ENCODE results near the gene GPR21. TPM values are rescaled to one million over a fixed set of nuclear protein-coding genes. Genes with fewer than 3 reads are reported as not detected.

GPR21 gene
- polyA plus RNA-seq, 1 of the 3 experiments (the other 2 are of a cell fraction): not detected

DNA sequence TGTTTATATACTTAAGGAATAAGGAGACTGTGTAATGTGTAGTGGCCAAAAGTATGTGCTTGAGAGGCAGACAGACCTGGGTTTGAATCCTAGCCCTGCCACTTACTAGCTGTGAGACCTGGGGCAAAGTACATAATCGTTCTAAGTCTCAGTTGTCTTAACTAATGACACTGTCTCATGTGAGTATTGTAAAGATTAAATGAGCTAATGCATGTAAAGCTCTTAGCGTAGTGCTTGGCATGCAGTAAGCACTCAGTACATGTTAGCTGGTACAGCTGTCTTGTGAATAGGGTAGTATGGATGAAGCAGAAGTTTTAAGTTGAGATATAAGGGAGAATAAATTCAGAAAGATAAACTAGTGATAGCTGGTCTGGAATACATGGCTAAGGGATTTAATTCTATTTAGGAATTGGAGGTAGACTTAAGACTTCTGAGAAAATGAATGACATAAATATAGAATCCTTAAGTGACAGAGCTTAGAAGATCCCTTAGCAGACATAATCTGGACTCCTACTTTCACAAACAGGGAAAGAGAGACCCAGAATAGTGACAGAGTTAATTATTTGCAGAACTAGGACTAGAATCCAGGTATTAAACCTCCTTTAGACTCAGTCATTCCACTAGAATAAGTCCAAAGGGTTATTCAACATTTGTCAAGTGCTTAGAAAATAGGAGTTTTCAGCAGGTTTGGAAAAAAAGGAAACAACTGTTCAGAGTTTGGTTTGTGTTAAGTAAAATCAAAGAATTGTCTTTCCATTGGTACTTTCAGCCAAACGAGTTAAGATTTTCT, 13.1 kb downstream of the GPR21 start:
- ChIA-PET CTCF (no interaction called here), POLR2A (no interaction called here)
- peaks cover 0 to 24% of the 10 kb centered on the region in 2 experiments; a peak in 2 of 4 replicates for H3K4me1 ChIP-seq (ENCODE audit: control insufficient read depth in 1 of 2, insufficient read depth in 2 of 2, low read depth in 1 of 2, low read length in 1 of 2)

DNA sequence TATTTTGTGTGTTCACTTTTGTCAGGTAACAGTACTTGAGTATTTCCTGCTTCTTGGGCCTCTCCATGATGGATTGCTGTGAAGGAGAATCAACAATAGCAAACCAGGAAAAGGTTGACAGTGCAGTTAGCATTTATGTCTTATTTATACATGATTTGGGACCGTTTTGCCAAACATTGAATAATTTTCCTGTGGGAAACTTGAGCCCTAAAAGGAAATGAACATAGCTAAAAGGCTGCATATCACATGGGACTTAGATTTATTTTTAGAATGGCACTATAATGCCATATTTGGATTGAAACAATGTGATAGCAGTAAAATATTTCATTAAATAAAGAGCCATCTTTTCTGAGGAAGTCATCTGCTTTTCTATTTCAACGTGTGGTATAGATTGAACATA, 15.3 kb downstream of the GPR21 start:
- ChIA-PET POLR2A (no interaction called here), CTCF (no interaction called here)
- H3K27me3 ChIP-seq (ENCODE audit: insufficient read depth): no peaks in the 10 kb centered on the region
- H3K9me3 ChIP-seq: no peaks in the 10 kb centered on the region
- WGBS (ENCODE audit: low lambda C conversion rate): 34% methylated on average over 2 of the region's 2 CpGs
- no peak overlapping the region for H3K4me3 ChIP-seq (ENCODE audit: low read depth in 2 of 2, low read length in 1 of 2)
- peak overlapping the region; percentile 81 to 83 for H3K27ac ChIP-seq (ENCODE audit: low read depth in 2 of 2, low read length in 1 of 2)
- peaks cover 0 to 24% of the 10 kb centered on the region in 2 experiments; a peak in 2 of 4 replicates for H3K4me1 ChIP-seq (ENCODE audit: control insufficient read depth in 1 of 2, insufficient read depth in 2 of 2, low read depth in 1 of 2, low read length in 1 of 2)
- H3K4me2 ChIP-seq: no peak overlapping the region
- no peaks in the 10 kb centered on the region for H3K36me3 ChIP-seq (replicated peaks in 1 of 2; ENCODE audit: control insufficient read depth in 1 of 2, insufficient read depth in 2 of 2, low read length in 1 of 2)
- H3F3A ChIP-seq (replicated peaks; ENCODE audit: insufficient read depth): peaks cover 12% of the 10 kb centered on the region
- H2AFZ ChIP-seq (ENCODE audit: low read depth): no peak overlapping the region
- DNase-seq: no peak
- no peak overlapping the region for H3K9ac ChIP-seq
- H3K79me2 ChIP-seq (ENCODE audit: insufficient read depth): peaks cover 6% of the 10 kb centered on the region; the same call in 1 of the 2 replicates
- no peak for TF ChIP-seq JUND (IDR thresholded peaks at IDR 0.05)
- TF ChIP-seq NFIC (IDR thresholded peaks at IDR 0.05; ENCODE audit: borderline replicate concordance): no peak
- no peak for TF ChIP-seq TCF12 (IDR thresholded peaks at IDR 0.05)
- peak; percentile 35; the same call in 1 of the 2 replicates for TF ChIP-seq MEF2A (IDR thresholded peaks at IDR 0.05; ENCODE audit: borderline replicate concordance, low read depth)
- TF ChIP-seq, protein P1, sequence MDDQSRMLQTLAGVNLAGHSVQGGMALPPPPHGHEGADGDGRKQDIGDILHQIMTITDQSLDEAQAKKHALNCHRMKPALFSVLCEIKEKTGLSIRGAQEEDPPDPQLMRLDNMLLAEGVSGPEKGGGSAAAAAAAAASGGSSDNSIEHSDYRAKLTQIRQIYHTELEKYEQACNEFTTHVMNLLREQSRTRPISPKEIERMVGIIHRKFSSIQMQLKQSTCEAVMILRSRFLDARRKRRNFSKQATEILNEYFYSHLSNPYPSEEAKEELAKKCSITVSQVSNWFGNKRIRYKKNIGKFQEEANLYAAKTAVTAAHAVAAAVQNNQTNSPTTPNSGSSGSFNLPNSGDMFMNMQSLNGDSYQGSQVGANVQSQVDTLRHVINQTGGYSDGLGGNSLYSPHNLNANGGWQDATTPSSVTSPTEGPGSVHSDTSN (IDR thresholded peaks at IDR 0.05): peak; percentile 28; the same call in 1 of the 2 replicates
- no peaks in the 10 kb centered on the region for H4K20me1 ChIP-seq (ENCODE audit: insufficient read depth)
- H3K9me2 ChIP-seq: no peaks in the 10 kb centered on the region

More for the DNA sequence above, 13.1 kb downstream of the GPR21 start:
- no peaks in the 10 kb centered on the region for H3K79me2 ChIP-seq (ENCODE audit: insufficient read depth)
- peaks cover 9 to 18% of the 10 kb centered on the region in 2 experiments for H3K36me3 ChIP-seq (replicated peaks in 1 of 2; ENCODE audit: control insufficient read depth in 1 of 2, insufficient read depth in 2 of 2, low read length in 1 of 2)
- H3K4me2 ChIP-seq: no peak overlapping the region
- 84% methylated on average over 3 of the region's 3 CpGs for WGBS (ENCODE audit: low lambda C conversion rate)
- no peak overlapping the region for H3K4me3 ChIP-seq (ENCODE audit: low read depth in 2 of 2, low read length in 1 of 2)
- no peak overlapping the region for H2AFZ ChIP-seq (ENCODE audit: low read depth)
- H3K9me2 ChIP-seq: no peaks in the 10 kb centered on the region
- no peak for DNase-seq
- H3K9ac ChIP-seq: no peak overlapping the region
- peaks cover 12% of the 10 kb centered on the region for H3F3A ChIP-seq (replicated peaks; ENCODE audit: insufficient read depth)
- no peaks in the 10 kb centered on the region for H3K27me3 ChIP-seq (ENCODE audit: insufficient read depth)
- H3K27ac ChIP-seq (ENCODE audit: low read depth in 2 of 2, low read length in 1 of 2): peak overlapping the region in 1 of 2 experiments; percentile 23; a peak in 1 of 4 replicates
- H4K20me1 ChIP-seq (ENCODE audit: insufficient read depth): no peaks in the 10 kb centered on the region
- TF ChIP-seq, protein P1 (IDR thresholded peaks at IDR 0.05): no peak
- TF ChIP-seq, protein P2, sequence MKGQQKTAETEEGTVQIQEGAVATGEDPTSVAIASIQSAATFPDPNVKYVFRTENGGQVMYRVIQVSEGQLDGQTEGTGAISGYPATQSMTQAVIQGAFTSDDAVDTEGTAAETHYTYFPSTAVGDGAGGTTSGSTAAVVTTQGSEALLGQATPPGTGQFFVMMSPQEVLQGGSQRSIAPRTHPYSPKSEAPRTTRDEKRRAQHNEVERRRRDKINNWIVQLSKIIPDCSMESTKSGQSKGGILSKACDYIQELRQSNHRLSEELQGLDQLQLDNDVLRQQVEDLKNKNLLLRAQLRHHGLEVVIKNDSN (IDR thresholded peaks at IDR 0.05; ENCODE audit: borderline replicate concordance, low read depth): no peak
- TF ChIP-seq, protein P3, sequence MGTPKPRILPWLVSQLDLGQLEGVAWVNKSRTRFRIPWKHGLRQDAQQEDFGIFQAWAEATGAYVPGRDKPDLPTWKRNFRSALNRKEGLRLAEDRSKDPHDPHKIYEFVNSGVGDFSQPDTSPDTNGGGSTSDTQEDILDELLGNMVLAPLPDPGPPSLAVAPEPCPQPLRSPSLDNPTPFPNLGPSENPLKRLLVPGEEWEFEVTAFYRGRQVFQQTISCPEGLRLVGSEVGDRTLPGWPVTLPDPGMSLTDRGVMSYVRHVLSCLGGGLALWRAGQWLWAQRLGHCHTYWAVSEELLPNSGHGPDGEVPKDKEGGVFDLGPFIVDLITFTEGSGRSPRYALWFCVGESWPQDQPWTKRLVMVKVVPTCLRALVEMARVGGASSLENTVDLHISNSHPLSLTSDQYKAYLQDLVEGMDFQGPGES (IDR thresholded peaks at IDR 0.05; ENCODE audit: low read depth, low read length): no peak
- no peak for TF ChIP-seq SIN3A (IDR thresholded peaks at IDR 0.05; ENCODE audit: borderline replicate concordance, low read depth, low read length)
- TF ChIP-seq MEF2A (IDR thresholded peaks at IDR 0.05; ENCODE audit: borderline replicate concordance, low read depth): no peak
- TF ChIP-seq FOSL2 (IDR thresholded peaks at IDR 0.05; ENCODE audit: borderline replicate concordance, low read depth): no peak
- TF ChIP-seq NFIC (IDR thresholded peaks at IDR 0.05; ENCODE audit: borderline replicate concordance): no peak
- TF ChIP-seq CHD2 (IDR thresholded peaks at IDR 0.05; ENCODE audit: low read length, partially characterized antibody): no peak
- TF ChIP-seq POLR2AphosphoS5 (IDR thresholded peaks at IDR 0.05; ENCODE audit: low read depth, low read length): no peak
- no peak for TF ChIP-seq SMC3 (IDR thresholded peaks at IDR 0.05; ENCODE audit: low read depth, low read length)
- no peak for TF ChIP-seq RXRA (IDR thresholded peaks at IDR 0.05; ENCODE audit: borderline replicate concordance, low read depth)
- H3K9me3 ChIP-seq: no peaks in the 10 kb centered on the region; the same call in 1 of the 2 replicates
